Activated naive CD8-positive, alpha-beta T cell treated with anti-CD3 and anti-CD28 coated beads, Interleukin-2, amount 50 U/mL, for 16 hours (primary cell): ENCODE measurements around the gene RPL10A.
"Not testable (repeated sequence)": the region's sequence is repeated elsewhere in the genome, so short reads cannot be mapped to it uniquely, and the experiment has no call there.

Source experiments
- DNase-seq: peaks from one replicate; pipeline ENCODE4 v3.0.0-alpha.2; 2020; ENCODE audit warnings: low read depth, low spot score

RPL10A gene

DNA sequence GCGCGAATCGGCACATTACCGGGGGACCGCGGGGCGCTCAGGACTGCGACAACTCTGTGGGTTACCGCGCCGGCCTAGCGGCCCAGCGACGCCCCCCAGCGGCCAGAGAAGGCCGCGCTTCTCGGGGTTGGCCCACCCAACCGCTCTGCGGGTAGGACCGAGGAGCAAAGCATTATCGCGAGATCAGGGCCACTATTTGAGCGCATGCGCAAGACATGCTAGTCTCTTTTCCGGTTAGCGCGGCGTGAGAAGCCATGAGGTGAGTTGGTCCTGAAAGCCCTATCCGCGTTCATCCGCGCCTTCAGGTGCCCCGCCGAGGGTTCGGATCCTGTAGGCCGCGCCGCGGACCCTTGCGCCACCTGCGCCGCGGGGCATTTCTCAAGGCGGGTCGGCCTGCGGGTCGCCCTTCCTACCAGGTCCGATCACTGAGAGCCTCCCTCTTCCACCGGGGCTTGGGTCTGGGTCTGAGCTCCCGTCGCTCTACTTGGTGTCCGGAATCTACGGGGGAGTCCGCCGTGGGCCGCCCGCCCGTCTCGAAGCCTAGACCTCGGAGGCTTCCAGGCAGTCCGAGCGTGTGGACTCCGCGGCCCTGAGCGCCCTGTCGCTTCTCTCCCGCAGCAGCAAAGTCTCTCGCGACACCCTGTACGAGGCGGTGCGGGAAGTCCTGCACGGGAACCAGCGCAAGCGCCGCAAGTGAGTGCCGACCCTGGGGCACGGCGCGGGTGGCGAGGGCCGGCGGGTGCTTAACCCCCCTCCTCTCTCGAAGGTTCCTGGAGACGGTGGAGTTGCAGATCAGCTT is at the start of gene RPL10A:
RPL10A (plus strand) TSS at position 221 of the 799 bp plus-strand sequence; CDS start at position 255, 34 bp downstream.
- DNase-seq: peak; percentile 89

DNA sequence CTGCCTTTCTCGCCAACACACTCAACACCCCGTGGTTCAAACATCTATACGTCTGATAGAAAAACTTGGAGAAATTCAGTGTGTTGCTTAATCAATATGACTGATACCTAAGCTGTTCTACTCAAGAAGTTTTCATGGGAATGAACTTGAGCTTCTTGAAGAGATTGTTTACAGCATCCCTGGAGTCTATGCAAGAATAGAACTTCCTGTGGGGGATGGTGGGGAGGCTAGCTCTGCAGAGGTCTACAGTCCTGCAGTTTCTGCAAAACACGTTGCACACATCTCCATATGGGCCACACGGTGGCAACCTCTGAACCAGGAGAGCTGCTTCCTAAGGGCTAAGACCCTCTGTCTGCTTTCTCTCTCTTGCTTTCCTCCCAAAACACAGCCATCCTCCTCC is 48.8 kb upstream of the RPL10A start:
- DNase-seq: no peak

DNA sequence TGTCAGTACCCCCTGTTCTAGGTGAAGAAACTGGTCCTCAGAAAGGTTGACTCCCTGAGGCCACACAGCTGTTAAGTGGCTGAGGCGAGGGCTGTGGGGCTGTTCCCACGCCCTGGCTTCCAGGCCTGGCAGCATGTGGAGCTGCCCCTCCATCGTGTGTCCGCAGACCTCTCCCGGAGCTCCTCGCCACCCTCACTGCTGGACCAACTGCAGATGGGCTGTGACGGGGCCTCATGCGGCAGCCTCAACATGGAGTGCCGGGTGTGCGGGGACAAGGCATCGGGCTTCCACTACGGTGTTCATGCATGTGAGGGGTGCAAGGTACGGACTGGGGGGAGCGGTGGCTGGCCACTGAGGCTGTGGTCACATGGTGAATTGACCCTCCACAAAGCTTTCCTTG is 48.2 kb upstream of the RPL10A start:
- DNase-seq: no peak

DNA sequence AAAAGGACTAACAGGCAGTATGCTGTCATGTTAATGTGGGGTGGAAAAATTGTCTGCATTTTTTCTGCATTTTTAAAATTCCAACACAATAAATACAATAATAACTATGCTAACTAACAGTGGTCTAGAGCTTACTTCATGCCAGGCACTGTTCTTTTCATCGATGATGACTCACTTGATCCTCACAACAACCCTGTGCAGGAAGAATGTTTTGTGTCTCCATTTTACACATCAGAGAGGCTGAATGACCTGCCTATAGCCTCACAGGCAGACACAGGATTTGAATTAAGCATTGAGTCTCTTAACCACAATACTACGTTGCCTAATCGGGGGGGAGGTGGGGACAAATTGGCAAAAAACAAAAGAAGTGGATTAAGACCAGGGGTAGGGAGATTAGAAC is 42.9 kb upstream of the RPL10A start:
- DNase-seq: no peak

GRCh38 chr6:35426074-35426473 is 42.1 kb upstream of the RPL10A start:
- no peak for DNase-seq

DNA sequence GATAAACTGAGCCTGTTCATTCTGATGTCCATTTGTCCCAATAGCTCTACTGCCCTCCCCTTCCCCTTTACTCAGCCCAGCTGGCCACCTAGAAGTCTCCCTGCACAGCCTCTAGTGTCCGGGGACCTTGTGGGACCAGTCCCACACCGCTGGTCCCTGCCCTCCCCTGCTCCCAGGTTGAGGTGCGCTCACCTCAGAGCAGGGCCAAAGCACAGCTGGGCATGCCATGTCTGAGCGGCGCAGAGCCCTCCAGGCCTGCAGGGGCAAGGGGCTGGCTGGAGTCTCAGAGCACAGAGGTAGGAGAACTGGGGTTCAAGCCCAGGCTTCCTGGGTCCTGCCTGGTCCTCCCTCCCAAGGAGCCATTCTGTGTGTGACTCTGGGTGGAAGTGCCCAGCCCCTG is 40.8 kb upstream of the RPL10A start:
- DNase-seq: no peak

DNA sequence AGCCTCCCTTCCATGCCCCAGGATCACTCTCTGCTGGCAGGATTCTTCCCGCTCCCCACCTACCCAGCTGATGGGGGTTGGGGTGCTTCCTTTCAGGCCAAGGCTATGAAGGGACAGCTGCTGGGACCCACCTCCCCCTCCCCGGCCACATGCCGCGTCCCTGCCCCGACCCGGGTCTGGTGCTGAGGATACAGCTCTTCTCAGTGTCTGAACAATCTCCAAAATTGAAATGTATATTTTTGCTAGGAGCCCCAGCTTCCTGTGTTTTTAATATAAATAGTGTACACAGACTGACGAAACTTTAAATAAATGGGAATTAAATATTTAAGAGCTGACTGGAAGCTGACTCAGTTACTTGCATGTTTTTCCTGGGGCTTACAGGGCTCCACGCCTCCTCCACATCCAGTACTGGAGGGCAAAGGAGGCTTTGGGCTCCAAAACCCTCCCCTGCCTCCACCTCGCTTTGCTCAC is 40.3 kb upstream of the RPL10A start:
- no peak for DNase-seq

DNA sequence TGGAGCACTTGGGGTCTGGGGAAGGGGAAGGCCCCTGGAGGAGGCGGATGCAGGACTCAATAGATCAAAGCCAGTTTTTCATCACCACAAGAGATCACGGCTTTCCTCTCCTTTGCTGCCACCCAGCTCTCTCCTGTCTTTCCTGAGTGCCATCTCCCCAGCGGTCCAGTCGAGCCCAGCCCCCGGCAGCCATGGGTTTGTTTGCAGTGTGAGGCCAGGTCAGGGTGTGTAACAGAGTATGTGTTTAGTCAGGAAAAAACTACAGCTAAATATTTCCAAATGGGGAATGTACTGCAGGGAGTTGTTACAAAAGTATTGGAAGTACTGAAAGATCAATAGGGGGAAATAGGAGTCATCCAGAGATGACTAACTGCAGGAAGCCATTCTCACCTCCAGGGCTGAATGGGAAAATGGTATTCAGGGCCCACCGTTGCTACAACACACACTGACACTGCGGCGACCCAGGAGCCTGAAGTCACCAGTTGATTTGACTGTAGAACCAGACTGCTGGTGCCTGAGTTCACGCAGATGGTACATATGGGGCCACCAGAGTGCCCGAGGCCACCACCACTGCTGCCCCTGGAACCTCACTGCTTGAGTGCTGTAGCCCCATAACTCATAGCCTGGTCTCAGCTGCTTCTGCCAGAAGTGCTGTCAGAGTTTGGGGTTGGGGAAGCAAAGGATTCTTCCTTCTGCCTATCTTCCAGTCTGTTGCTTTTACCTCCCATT is 39.6 kb upstream of the RPL10A start:
- no peak for DNase-seq

DNA sequence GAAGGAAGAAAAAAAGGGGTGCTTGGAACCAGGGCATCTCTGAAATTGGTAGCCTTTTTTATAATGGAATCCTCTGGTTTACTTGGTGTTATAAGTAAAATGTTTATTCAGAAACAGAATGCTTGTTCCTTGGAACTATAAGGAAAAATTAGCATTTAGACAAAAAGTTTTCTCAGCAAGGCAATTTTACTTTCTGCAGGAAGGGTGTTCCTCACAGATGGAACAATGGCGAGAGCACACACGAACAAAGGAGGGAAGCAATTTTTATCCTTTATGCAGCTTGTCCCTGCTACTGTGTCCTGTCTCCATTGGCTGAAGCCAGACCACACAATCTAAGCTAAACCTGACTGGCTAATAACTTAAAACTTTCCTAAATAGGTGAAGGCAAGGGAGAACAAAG is 38.7 kb upstream of the RPL10A start:
- no peak for DNase-seq

- DNase-seq: no peak
Observed at GRCh38 chr6:35432291-35432690, 35.9 kb upstream of the RPL10A start.

DNA sequence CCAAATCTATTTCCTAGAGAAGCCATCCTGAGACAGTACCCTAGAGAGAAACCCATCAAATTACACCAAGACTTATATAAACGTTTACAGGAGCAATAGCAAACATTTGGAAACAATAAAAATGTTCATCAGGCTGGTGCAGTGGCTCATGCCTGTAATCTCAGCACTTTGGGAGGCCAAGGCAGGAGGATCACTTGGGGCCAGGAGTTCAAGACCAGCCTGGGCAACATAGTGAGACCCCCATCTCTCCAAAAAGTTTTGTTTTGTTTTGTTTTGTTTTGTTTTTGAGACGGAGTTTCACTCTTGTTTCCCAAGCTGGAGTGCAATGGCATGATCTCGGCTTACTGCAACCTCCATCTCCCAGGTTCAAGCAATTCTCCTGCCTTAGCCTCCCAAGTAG is 35.5 kb upstream of the RPL10A start:
- not testable (repeated sequence) for DNase-seq

DNA sequence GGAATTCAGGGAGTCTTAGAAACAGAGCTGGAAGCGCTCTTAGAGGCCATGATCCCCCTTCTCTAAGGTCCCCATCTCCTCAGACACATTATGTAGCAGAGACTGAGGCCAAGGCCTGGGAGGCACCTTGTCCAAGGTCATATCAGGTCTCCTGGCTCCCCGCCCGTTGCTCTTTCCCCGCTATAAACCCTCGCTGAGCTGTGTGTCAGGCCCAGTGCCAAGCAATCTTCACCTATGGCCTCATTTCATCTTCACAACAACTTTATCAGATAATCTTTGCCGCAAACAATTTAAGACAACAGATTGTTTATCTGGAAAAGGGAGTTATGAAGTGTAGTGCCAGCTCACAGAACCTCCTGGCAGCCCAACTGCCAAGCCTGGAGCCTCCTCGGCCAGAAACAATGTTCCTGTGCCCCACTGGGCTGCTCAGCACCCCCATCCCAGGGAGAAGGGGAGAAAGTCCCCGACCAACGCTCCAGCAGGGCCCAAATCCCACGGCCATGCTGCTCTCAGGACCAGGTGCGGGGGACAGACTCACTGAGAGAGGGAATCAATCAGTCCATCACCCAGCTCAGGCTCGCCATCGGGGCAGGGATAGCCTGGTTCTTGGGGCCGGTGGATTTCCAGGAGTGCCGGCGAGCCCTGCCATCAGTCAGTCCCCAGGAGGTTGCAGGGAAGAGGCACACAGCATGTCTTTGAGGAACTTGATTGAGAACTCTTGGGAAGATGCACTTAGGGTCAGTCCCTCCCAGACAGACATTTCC is 32.9 kb upstream of the RPL10A start:
- DNase-seq: no peak

GRCh38 chr6:35436071-35436857 is 31.9 kb upstream of the RPL10A start:
- DNase-seq: no peak

- DNase-seq: not testable (repeated sequence)
Observed at GRCh38 chr6:35438378-35439065, 29.7 kb upstream of the RPL10A start.

DNA sequence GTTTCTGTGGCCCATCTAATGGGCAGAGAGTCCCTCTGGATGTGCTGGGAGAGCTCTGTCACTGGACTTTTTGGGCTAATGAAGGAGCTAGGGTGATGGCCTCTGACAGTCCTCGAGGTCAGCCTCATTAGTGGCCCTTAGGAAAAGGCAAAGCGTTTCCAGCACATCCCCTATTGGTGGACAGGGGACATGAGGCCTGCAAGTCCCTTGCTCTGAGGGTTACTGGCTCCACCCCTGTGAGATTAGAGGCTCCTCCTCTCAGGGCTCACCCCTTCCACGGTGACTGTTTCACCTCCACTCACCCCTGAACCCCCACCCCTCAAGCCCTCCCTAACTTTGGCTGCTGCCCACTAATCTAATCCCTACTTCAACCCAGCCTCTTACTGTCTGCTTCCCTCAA is 28.9 kb upstream of the RPL10A start:
- DNase-seq: no peak

- no peak for DNase-seq
Observed at GRCh38 chr6:35441205-35441604, 27.0 kb upstream of the RPL10A start.

GRCh38 chr6:35441642-35442041 is 26.6 kb upstream of the RPL10A start:
- no peak for DNase-seq

DNA sequence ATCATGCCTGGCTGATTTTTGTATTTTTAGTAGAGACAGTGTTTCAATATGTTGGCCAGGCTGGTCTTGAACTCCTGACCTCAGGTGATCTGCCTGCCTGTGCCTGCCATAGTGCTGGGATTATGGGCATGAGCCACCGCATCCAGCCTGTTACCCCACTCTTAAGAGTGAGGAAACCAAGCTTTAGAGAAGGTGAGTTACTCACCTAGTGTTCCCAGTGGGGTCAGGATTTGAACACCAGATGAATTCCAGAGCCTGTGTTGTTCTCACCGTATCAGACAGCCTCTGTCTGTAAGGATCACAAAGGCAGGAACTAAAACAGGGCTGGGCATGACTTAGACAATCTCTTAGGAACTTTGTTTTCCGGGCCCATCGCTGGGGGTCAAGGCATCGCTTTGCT is 25.5 kb upstream of the RPL10A start:
- no peak for DNase-seq

- DNase-seq: no peak
Observed at GRCh38 chr6:35443341-35444030, 24.7 kb upstream of the RPL10A start.

DNA sequence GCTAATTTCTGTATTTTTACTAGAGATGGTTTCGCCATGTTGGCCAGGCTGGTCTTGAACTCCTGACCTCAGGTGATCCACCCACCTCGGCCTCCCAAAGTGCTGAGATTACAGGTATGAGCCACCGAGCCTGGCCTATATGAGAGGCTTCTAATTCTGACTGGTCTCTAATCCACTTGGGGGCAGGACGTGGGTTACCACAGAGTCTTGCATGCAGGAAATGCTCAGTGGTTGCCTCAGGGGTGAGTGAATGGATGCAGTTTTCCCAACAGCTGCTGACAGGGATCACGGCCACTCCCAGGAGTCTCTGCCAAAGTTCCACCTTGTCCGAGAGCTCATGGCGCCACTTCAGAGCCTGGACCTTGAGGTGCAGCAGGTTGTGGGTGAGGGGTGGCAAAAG is 22.5 kb upstream of the RPL10A start:
- no peak for DNase-seq
